ENCODE results near the gene SAT1. TPM values are rescaled to one million over a fixed set of nuclear protein-coding genes. Genes with fewer than 3 reads are reported as not detected.

SAT1 gene
- total and polyA plus RNA-seq, 2 of the 13 experiments (the other 11 are each of a cell fraction or from before 2014, with no cell fraction given) = 216 to 1,243 TPM

DNA sequence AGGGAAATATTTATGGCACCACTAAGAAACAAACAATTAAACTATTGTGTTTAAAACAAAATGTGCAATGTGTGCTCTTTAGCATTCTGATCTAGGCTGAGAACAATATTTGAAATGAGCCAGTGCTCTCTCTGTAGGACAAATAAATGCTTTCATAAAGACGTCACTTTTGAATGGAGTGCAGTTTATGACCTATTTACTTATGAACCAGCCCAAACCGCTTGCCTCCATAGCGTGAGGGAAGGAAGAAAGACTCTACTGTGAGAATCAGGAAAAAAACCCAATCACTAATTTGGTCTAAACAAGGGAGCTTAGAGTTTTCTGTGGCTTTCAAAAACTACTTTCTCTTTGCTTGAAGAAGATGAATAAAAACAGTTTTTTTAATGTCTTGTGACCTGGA, 39.4 kb downstream of the SAT1 start:
- FAIRE-seq = peak; percentile 49

More for the DNA sequence above, 39.4 kb downstream of the SAT1 start:
- Histone ChIP-seq H3K27me3 (ENCODE audit: control insufficient read depth in 1 of 2, insufficient read depth in 2 of 2, low read length in 2 of 2) (no peaks in the 10 kb centered on the region), H3K4me2 (ENCODE audit: low read depth, low read length) (no peak overlapping the region), H3K4me3 (replicated peaks in 1 of 3; ENCODE audit: insufficient read depth in 1 of 3, low read depth in 2 of 3, low read length in 3 of 3) (no peak overlapping the region), H2AFZ (ENCODE audit: low read length) (no peak overlapping the region), H3K27ac (ENCODE audit: extremely low read length, insufficient read depth, low read length) (peak overlapping the region; percentile 62), H3K79me2 (ENCODE audit: insufficient read depth, low read length) (no peaks in the 10 kb centered on the region), H3K4me1 (ENCODE audit: insufficient read depth, low read length) (peaks cover 56% of the 10 kb centered on the region), H3K9me3 (ENCODE audit: low read length) (no peaks in the 10 kb centered on the region), H3K9ac (ENCODE audit: insufficient read depth, low read depth, low read length) (0 out of 2 replicates have a peak overlapping the region, but pooled peaks have one; percentile 22), H3K36me3 (replicated peaks in 1 of 2; ENCODE audit: control insufficient read depth in 1 of 2, insufficient read depth in 2 of 2, low read length in 2 of 2) (no peaks in the 10 kb centered on the region), H4K20me1 (ENCODE audit: insufficient read depth, low read length) (no peaks in the 10 kb centered on the region)
- POLR2A ChIA-PET = interaction anchor here (1.4 to 1.6 kb wide), 2 partner anchors 15 to 40 kb away, joined by 3 to 4 read pairs; partner anchors contain the start of gene SAT1
- ATAC-seq (peak; percentile 72), DNase-seq (ENCODE audit: low spot score) (peak; percentile 73)
- in situ Hi-C loops (cut with HindIII; ENCODE audit: extremely low pct_ligation_motif_present, low pct_unique_long_range_greater_than_20kb) = no loop called here
- no TSS peak for BruUV-seq (replicated peaks)
- intact Hi-C loops (cut with micrococcal nuclease; ENCODE audit: unreplicated experiment) = no loop called here
- CTCF ChIA-PET (ENCODE audit: low intra/inter-chr PET ratio, low total read pairs) = no interaction called here
- TF ChIP-seq ZBTB21 (CRISPR knock-in tag; IDR thresholded peaks at IDR 0.05) (peak; percentile 59; the same call in 1 of the 2 replicates), SIX4 (CRISPR knock-in tag; IDR thresholded peaks at IDR 0.05) (no peak), ZKSCAN1 (IDR thresholded peaks at IDR 0.05; ENCODE audit: low read length) (no peak), HCFC1 (IDR thresholded peaks at IDR 0.05; ENCODE audit: low read depth, low read length) (no peak), SYNCRIP (IDR thresholded peaks at IDR 0.05; ENCODE audit: insufficient read depth, low read depth, low read length) (no peak), SOX13 (IDR thresholded peaks at IDR 0.05) (no peak), SOX13 (CRISPR knock-in tag; conservative IDR thresholded peaks at IDR 0.05 in 1 of 2, IDR thresholded peaks at IDR 0.05 in 1 of 2) (peak in 1 of 2 experiments; percentile 30; a peak in 2 of 4 replicates), ZNF264 (CRISPR knock-in tag; IDR thresholded peaks at IDR 0.05) (0 out of 2 replicates have a peak, but pooled peaks have one; percentile 19), EHMT2 (IDR thresholded peaks at IDR 0.05; ENCODE audit: borderline replicate concordance, low read depth, low read length) (no peak), U2AF1 (optimal IDR thresholded peaks at IDR 0.05; ENCODE audit: low read depth, low read length) (no peak), TCF12 (IDR thresholded peaks at IDR 0.05) (no peak), TCF12 (CRISPR knock-in tag; IDR thresholded peaks at IDR 0.05) (no peak), NR2C2 (CRISPR knock-in tag; IDR thresholded peaks at IDR 0.05; ENCODE audit: borderline replicate concordance) (no peak)
- TF ChIP-seq, protein P1, sequence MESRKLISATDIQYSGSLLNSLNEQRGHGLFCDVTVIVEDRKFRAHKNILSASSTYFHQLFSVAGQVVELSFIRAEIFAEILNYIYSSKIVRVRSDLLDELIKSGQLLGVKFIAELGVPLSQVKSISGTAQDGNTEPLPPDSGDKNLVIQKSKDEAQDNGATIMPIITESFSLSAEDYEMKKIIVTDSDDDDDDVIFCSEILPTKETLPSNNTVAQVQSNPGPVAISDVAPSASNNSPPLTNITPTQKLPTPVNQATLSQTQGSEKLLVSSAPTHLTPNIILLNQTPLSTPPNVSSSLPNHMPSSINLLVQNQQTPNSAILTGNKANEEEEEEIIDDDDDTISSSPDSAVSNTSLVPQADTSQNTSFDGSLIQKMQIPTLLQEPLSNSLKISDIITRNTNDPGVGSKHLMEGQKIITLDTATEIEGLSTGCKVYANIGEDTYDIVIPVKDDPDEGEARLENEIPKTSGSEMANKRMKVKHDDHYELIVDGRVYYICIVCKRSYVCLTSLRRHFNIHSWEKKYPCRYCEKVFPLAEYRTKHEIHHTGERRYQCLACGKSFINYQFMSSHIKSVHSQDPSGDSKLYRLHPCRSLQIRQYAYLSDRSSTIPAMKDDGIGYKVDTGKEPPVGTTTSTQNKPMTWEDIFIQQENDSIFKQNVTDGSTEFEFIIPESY (CRISPR knock-in tag; IDR thresholded peaks at IDR 0.05) = 0 out of 2 replicates have a peak, but pooled peaks have one; percentile 38
- TF ChIP-seq, protein P2, sequence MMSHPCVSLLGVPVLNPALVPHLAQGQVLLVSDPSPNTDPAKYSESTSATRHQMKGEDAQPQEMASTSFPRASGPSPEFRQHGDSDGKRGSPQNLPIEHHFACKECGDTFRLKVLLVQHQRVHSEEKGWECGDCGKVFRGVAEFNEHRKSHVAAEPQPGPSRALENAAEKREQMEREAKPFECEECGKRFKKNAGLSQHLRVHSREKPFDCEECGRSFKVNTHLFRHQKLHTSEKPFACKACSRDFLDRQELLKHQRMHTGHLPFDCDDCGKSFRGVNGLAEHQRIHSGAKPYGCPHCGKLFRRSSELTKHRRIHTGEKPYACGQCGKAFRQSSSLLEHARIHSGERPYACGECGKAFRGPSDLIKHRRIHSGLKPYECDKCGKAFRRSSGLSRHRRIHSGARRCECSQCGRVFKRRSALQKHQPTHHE (CRISPR knock-in tag; IDR thresholded peaks at IDR 0.05; ENCODE audit: borderline replicate concordance) = no peak
- WGBS (ENCODE audit: low lambda C conversion rate) = 15% methylated on average over 3 of the region's 3 CpGs

Measured in HepG2 (cell line).